Measurements from ENCODE around the gene MLF2. TPM values are rescaled to one million over a fixed set of nuclear protein-coding genes. Genes with fewer than 3 reads are reported as not detected.

The MLF2 gene
- total and polyA plus RNA-seq, 2 of the 13 experiments (the other 11 are each of a cell fraction or from before 2014, with no cell fraction given), result 88.1 to 167 TPM

DNA sequence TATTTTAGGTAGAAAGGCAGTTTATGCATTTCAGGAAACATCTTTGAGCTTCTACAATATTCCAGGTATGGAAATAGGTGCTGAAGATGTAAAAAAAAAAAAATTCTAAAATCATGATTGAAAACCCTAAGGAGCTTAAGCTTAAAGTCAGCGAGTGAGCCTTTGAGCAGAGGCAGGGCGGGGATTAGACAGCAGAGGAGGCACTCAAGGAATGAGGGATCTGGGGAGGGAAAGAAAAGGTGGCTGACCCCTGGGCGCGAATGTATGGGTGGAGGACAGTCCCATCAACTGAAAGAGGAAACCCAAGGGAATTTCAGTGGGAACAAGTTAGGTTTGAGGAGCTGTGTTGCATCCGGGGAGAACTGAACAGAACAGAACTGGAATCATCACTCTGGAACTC lies 6.8 kb upstream of the MLF2 start:
- H2AFZ ChIP-seq (ENCODE audit: low read length), result no peak overlapping the region
- no peaks in the 10 kb centered on the region for H3K36me3 ChIP-seq (replicated peaks in 1 of 2; ENCODE audit: control insufficient read depth in 1 of 2, insufficient read depth in 2 of 2, low read length in 2 of 2)
- no peaks in the 10 kb centered on the region for H3K79me2 ChIP-seq (ENCODE audit: insufficient read depth, low read length)
- H3K9ac ChIP-seq (ENCODE audit: insufficient read depth, low read depth, low read length), result no peak overlapping the region
- DNase-seq (ENCODE audit: low spot score) (no peak), FAIRE-seq (no peak), ATAC-seq (no peak)
- BruUV-seq (replicated peaks), result no TSS peak
- no peaks in the 10 kb centered on the region for H4K20me1 ChIP-seq (ENCODE audit: insufficient read depth, low read length)
- no peak overlapping the region for H3K4me3 ChIP-seq (replicated peaks in 1 of 3; ENCODE audit: insufficient read depth in 1 of 3, low read depth in 2 of 3, low read length in 3 of 3)
- peak overlapping the region; percentile 41 for H3K4me2 ChIP-seq (ENCODE audit: low read depth, low read length)
- POLR2A ChIA-PET, result interaction anchor here (1.2 to 1.3 kb wide), 2 partner anchors 8 to 184 kb away, joined by 3 read pairs; partner anchors contain the start of gene C12orf57
- intact Hi-C loops (cut with micrococcal nuclease; ENCODE audit: unreplicated experiment) (no loop called here), in situ Hi-C loops (cut with HindIII; ENCODE audit: extremely low pct_ligation_motif_present, low pct_unique_long_range_greater_than_20kb) (no loop called here)
- CTCF ChIA-PET (ENCODE audit: low intra/inter-chr PET ratio, low total read pairs), result no interaction called here
- WGBS (ENCODE audit: low lambda C conversion rate), result 65% methylated on average over 5 of the region's 5 CpGs
- no peak overlapping the region for H3K27ac ChIP-seq (ENCODE audit: extremely low read length, insufficient read depth, low read length)
- TF ChIP-seq CEBPB (IDR thresholded peaks at IDR 0.05; ENCODE audit: borderline replicate concordance, low read depth, low read length), result no peak
- TF ChIP-seq BRCA1 (CRISPR knock-in tag; IDR thresholded peaks at IDR 0.05), result no peak
- no peak for TF ChIP-seq NFYC (CRISPR knock-in tag; IDR thresholded peaks at IDR 0.05)
- no peak for TF ChIP-seq HNF4G (IDR thresholded peaks at IDR 0.05; ENCODE audit: borderline replicate concordance, low read depth, low read length)
- TF ChIP-seq HNF4G (CRISPR knock-in tag; IDR thresholded peaks at IDR 0.05; ENCODE audit: borderline replicate concordance, low read depth), result no peak
- no peak for TF ChIP-seq RARA (CRISPR knock-in tag; IDR thresholded peaks at IDR 0.05)
- no peak for TF ChIP-seq HMG20A (CRISPR knock-in tag; IDR thresholded peaks at IDR 0.05; ENCODE audit: borderline replicate concordance)
- TF ChIP-seq, protein P1, sequence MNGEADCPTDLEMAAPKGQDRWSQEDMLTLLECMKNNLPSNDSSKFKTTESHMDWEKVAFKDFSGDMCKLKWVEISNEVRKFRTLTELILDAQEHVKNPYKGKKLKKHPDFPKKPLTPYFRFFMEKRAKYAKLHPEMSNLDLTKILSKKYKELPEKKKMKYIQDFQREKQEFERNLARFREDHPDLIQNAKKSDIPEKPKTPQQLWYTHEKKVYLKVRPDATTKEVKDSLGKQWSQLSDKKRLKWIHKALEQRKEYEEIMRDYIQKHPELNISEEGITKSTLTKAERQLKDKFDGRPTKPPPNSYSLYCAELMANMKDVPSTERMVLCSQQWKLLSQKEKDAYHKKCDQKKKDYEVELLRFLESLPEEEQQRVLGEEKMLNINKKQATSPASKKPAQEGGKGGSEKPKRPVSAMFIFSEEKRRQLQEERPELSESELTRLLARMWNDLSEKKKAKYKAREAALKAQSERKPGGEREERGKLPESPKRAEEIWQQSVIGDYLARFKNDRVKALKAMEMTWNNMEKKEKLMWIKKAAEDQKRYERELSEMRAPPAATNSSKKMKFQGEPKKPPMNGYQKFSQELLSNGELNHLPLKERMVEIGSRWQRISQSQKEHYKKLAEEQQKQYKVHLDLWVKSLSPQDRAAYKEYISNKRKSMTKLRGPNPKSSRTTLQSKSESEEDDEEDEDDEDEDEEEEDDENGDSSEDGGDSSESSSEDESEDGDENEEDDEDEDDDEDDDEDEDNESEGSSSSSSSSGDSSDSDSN (CRISPR knock-in tag; IDR thresholded peaks at IDR 0.05), result no peak
- no peak for TF ChIP-seq NR2F1 (CRISPR knock-in tag; IDR thresholded peaks at IDR 0.05)
- no peak for TF ChIP-seq TBX3 (IDR thresholded peaks at IDR 0.05; ENCODE audit: borderline replicate concordance)
- no peak for TF ChIP-seq TMF1 (CRISPR knock-in tag; IDR thresholded peaks at IDR 0.05; ENCODE audit: low read depth)
- TF ChIP-seq HMG20B (CRISPR knock-in tag; conservative IDR thresholded peaks at IDR 0.05), result no peak
- TF ChIP-seq GTF3A (CRISPR knock-in tag; conservative IDR thresholded peaks at IDR 0.05), result no peak
- no peak for TF ChIP-seq ZNF430 (CRISPR knock-in tag; IDR thresholded peaks at IDR 0.05)
- TF ChIP-seq, protein P2, sequence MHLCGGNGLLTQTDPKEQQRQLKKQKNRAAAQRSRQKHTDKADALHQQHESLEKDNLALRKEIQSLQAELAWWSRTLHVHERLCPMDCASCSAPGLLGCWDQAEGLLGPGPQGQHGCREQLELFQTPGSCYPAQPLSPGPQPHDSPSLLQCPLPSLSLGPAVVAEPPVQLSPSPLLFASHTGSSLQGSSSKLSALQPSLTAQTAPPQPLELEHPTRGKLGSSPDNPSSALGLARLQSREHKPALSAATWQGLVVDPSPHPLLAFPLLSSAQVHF (CRISPR knock-in tag; IDR thresholded peaks at IDR 0.05), result no peak
- TF ChIP-seq, protein P3, sequence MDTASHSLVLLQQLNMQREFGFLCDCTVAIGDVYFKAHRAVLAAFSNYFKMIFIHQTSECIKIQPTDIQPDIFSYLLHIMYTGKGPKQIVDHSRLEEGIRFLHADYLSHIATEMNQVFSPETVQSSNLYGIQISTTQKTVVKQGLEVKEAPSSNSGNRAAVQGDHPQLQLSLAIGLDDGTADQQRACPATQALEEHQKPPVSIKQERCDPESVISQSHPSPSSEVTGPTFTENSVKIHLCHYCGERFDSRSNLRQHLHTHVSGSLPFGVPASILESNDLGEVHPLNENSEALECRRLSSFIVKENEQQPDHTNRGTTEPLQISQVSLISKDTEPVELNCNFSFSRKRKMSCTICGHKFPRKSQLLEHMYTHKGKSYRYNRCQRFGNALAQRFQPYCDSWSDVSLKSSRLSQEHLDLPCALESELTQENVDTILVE (CRISPR knock-in tag; IDR thresholded peaks at IDR 0.05), result no peak
- no peak for TF ChIP-seq ZNF124 (CRISPR knock-in tag; IDR thresholded peaks at IDR 0.05)
- TF ChIP-seq ZNF562 (CRISPR knock-in tag; IDR thresholded peaks at IDR 0.05; ENCODE audit: borderline replicate concordance), result no peak
- TF ChIP-seq, protein P4, sequence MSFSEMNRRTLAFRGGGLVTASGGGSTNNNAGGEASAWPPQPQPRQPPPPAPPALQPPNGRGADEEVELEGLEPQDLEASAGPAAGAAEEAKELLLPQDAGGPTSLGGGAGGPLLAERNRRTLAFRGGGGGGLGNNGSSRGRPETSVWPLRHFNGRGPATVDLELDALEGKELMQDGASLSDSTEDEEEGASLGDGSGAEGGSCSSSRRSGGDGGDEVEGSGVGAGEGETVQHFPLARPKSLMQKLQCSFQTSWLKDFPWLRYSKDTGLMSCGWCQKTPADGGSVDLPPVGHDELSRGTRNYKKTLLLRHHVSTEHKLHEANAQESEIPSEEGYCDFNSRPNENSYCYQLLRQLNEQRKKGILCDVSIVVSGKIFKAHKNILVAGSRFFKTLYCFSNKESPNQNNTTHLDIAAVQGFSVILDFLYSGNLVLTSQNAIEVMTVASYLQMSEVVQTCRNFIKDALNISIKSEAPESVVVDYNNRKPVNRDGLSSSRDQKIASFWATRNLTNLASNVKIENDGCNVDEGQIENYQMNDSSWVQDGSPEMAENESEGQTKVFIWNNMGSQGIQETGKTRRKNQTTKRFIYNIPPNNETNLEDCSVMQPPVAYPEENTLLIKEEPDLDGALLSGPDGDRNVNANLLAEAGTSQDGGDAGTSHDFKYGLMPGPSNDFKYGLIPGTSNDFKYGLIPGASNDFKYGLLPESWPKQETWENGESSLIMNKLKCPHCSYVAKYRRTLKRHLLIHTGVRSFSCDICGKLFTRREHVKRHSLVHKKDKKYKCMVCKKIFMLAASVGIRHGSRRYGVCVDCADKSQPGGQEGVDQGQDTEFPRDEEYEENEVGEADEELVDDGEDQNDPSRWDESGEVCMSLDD (CRISPR knock-in tag; IDR thresholded peaks at IDR 0.05; ENCODE audit: borderline replicate concordance), result no peak
- peaks cover 58% of the 10 kb centered on the region for H3K4me1 ChIP-seq (ENCODE audit: insufficient read depth, low read length)
- no peaks in the 10 kb centered on the region for H3K9me3 ChIP-seq (ENCODE audit: low read length)
- H3K27me3 ChIP-seq (ENCODE audit: control insufficient read depth in 1 of 2, insufficient read depth in 2 of 2, low read length in 2 of 2), result no peaks in the 10 kb centered on the region
